ENCODE measurements around the gene LYPD8. TPM values are rescaled to one million over a fixed set of nuclear protein-coding genes. Genes with fewer than 3 reads are reported as not detected.

LYPD8 gene, protein sequence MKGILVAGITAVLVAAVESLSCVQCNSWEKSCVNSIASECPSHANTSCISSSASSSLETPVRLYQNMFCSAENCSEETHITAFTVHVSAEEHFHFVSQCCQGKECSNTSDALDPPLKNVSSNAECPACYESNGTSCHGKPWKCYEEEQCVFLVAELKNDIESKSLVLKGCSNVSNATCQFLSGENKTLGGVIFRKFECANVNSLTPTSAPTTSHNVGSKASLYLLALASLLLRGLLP
- not detected for total RNA-seq

DNA sequence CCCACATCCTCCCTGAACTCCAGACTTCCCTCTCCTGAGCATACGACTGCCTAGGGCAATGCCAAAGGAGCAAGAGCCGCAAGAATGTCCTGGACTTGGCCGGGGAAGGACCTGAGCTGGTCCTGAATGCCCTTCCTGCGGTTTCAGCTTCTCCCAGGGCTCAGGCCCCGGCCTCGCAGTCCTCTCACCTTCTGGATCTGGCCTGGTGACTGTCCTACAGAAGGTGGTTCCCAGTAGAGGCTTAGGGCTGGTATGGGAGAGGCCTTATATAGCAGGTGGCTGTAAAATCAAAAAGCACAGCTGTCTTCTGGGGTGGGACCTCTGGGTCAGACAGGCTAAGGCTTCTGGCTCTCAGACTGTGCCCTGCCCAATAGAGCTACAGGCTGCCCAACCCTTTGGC lies at the start of gene LYPD8:
LYPD8 (minus strand) TSS at position 243 of the 400 bp plus-strand sequence. CDS start 4,678 bp downstream, outside the sequence.
- TF ChIP-seq, protein P1, sequence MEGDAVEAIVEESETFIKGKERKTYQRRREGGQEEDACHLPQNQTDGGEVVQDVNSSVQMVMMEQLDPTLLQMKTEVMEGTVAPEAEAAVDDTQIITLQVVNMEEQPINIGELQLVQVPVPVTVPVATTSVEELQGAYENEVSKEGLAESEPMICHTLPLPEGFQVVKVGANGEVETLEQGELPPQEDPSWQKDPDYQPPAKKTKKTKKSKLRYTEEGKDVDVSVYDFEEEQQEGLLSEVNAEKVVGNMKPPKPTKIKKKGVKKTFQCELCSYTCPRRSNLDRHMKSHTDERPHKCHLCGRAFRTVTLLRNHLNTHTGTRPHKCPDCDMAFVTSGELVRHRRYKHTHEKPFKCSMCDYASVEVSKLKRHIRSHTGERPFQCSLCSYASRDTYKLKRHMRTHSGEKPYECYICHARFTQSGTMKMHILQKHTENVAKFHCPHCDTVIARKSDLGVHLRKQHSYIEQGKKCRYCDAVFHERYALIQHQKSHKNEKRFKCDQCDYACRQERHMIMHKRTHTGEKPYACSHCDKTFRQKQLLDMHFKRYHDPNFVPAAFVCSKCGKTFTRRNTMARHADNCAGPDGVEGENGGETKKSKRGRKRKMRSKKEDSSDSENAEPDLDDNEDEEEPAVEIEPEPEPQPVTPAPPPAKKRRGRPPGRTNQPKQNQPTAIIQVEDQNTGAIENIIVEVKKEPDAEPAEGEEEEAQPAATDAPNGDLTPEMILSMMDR (IDR thresholded peaks at IDR 0.05; ENCODE audit: low read depth), result no peak

DNA sequence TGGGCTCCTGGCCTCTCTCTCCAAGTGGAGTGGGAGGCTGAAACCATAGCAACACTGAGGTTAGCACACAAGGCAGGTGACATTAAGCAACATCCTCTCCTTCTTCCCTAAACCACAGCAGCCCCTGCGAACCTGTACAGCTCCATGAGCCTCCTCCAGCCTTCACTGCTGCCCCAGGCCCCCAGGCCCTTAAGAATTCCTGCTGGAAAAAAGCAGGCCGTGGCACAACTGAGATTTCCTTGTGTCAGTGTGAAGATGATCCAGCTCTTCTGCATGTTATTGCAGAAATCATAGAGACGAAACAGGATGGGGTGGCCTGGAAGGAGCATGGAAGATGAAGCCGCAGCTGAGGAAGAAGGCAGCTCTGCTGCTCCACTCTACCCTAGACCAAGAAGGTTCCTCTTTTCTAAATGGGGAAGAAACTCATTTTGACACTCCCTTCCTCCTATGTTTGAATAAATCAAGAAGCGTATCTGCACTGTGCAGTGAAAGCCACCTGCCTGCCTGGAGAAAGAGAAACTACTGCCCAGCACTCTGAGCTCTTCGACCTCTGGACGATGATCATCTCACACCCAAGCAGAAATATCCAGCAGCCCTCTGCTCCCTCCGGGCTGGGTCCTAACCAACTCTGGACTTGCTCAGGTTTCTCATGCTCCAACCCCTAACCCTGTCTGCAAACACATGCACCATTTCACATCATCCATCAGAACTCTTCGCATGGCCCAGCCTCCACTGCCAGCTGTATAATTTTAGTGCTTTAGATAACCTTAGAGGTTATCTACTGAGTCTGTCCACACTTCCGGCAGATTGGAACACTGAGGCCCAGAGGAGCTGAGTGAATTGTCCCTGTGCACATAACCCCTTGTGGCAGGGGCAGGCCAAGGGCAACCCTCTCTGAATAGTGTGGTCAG lies 49.5 kb upstream of the LYPD8 start:
- TF ChIP-seq, protein P1 (IDR thresholded peaks at IDR 0.05; ENCODE audit: low read depth), result no peak

DNA sequence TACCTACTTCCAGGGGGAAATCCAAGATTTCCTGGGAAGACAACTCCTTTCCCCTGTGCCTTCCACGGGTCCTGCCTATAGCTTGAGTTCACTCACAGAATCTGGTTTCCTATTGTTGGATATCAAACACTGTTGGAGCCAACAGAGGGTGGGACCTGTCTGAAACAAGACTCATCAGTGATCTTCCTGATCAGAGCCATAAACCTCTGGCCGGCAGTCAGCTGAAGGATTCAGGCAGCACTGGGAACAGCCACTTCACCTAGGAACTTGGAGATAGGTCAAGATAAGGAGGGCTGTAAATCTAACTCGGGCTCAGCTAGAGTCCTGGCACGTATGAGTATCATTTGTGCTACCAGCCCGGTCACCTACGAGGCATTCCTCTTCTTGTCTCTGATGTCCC lies 46.9 kb upstream of the LYPD8 start:
- TF ChIP-seq, protein P1 (IDR thresholded peaks at IDR 0.05; ENCODE audit: low read depth), result no peak

DNA sequence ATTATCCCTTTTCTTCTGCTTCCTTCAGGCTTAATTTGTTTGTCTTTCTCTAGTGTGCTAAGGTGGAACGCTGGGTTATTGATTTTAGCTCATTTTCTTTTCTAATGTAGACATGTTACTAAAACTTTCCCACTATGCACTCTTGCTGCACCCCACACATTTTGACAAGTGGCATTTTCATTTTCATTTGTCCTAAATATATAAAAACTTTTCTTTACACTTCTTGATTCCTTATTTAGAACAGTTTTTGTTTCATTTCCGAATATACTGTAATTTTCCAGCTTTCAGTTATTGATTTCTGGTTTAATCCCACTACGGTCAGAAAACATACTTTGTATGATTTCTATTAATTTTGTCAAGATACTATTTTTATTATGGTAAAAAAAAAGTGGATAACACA lies 44.9 kb upstream of the LYPD8 start:
- TF ChIP-seq, protein P1 (IDR thresholded peaks at IDR 0.05; ENCODE audit: low read depth), result no peak

DNA sequence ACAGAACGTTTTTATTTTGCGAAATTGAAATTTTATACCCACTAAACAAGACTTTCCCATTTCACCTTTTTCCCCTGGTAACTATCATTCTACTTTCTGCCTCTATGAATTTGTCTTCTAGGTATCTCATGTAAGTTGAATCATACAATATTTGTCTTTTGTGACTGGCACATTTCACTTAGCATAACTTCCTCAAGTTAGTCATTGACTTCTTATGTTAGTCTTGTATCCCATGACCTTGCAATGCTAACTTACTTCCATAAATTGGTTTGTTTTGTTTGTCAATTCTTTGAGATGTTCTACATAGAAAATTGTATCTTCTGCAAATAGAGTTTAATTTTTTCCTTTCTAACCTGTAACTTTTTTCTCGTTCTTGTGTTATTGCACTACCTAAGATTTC lies 43.2 kb upstream of the LYPD8 start:
- TF ChIP-seq, protein P1 (IDR thresholded peaks at IDR 0.05; ENCODE audit: low read depth), result no peak

DNA sequence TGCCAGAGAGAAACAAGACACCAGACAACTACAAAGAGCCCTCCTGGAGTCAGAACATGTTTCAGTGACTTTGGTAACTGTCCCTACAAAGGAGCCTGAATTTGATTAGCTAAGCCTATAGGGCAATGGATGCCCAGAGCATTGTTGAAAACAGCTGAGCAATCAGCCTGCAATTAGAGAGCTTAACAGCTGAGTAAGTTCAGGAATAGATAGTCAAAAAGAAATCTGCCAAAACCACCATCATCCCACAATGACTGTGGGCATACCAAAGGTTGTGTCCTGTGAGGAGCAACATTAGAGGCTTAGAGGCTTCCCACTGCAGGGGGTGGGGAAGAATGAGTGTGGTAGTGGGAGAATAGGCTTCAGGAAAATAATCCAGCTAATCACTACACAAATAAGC lies 38.0 kb upstream of the LYPD8 start:
- TF ChIP-seq, protein P1 (IDR thresholded peaks at IDR 0.05; ENCODE audit: low read depth), result no peak

DNA sequence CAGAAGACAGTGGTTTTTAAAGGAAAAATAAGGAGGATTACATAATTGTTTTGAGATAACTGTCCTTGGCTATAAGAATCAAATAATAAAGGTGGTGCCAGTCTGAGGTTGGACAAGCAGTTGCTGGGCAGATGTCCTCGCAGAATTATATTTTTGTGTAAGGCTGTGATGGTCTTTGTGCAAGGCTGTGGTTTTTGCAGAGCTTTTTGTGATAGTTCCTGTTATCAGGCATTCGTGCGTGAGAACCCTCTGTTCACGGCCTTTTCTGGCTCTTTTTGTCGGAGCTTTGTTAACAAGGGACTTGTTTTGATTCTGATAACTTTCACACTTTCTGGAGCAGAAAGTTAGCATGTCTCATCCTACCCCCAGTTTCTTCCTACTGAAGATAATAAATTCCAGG lies 36.8 kb upstream of the LYPD8 start:
- TF ChIP-seq, protein P1 (IDR thresholded peaks at IDR 0.05; ENCODE audit: low read depth), result no peak
